Common myeloid progenitor, CD34-positive (primary cell): ENCODE results near the gene C16orf74.

ENCODE experiments used
- CTCF ChIA-PET: fragments of 350-600 bp; sonication (Branson Sonifier 250); formaldehyde crosslinking; loops from one replicate; lab custom pipeline; 2021; ENCODE audit warnings: antibody characterized with exemption; lab: Charles Lee
- POLR2A ChIA-PET: fragments of 350-600 bp; sonication (Branson Sonifier 250); formaldehyde crosslinking; loops from one replicate; lab custom pipeline; 2021; ENCODE audit warnings: antibody characterized with exemption; lab: Charles Lee
- DNase-seq, 3 donors: peaks; one replicate each; pipeline versions ENCODE4 v3.0.0 to v3.0.0-alpha.2; 2013
- H3K27ac ChIP-seq, 2 experiments: 1 replicate in 1 of 2; 2 replicates in 1 of 2; pipeline ENCODE4 v1.7.0; 2013; ENCODE audit warnings: inconsistent platforms in 2 of 2, low read length in 2 of 2, mild to moderate bottlenecking in 2 of 2, low read depth in 1 of 2, moderate library complexity in 1 of 2; ENCODE audit not compliant: severe bottlenecking in 2 of 2, insufficient read depth in 1 of 2, poor library complexity in 1 of 2
- H3K27me3 ChIP-seq, 5 experiments: replicated peaks in 2 of 5; 1 replicate in 3 of 5; 2 replicates in 2 of 5; pipeline versions ENCODE4 v1.6.1 to v1.7.0; 2013; ENCODE audit warnings: low read length in 4 of 5, mild to moderate bottlenecking in 2 of 5, moderate library complexity in 2 of 5, inconsistent platforms in 1 of 5; ENCODE audit not compliant: insufficient read depth in 5 of 5, control insufficient read depth in 4 of 5
- H3K36me3 ChIP-seq, 4 experiments: 1 replicate in 2 of 4; 2 replicates in 2 of 4; pipeline versions ENCODE4 v1.6.1 to v1.7.0; 2013; ENCODE audit warnings: low read length in 3 of 4, control low read depth in 1 of 4, mild to moderate bottlenecking in 1 of 4; ENCODE audit not compliant: control insufficient read depth in 4 of 4, insufficient read depth in 4 of 4
- H3K4me1 ChIP-seq, 4 experiments: 1 replicate in 3 of 4; 2 replicates in 1 of 4; pipeline versions ENCODE4 v1.6.1 to v1.7.1; 2013; ENCODE audit warnings: low read length in 3 of 4, mild to moderate bottlenecking in 3 of 4, control low read depth in 1 of 4, inconsistent platforms in 1 of 4, moderate library complexity in 1 of 4; ENCODE audit not compliant: control insufficient read depth in 4 of 4, insufficient read depth in 4 of 4; ENCODE audit errors: control extremely low read depth in 1 of 4
- H3K4me3 ChIP-seq, 7 experiments: 1 replicate in 4 of 7; 2 replicates in 3 of 7; pipeline versions ENCODE4 v1.5.1 to v1.7.0; 2013; ENCODE audit warnings: mild to moderate bottlenecking in 7 of 7, low read length in 6 of 7, moderate library complexity in 6 of 7, inconsistent platforms in 2 of 7, low read depth in 2 of 7, control low read depth in 1 of 7; ENCODE audit not compliant: insufficient read depth in 4 of 7, control insufficient read depth in 1 of 7; ENCODE audit errors: extremely low read depth in 1 of 7
- H3K9me3 ChIP-seq, 5 experiments: 1 replicate in 4 of 5; 2 replicates in 1 of 5; pipeline versions ENCODE4 v1.6.1 to v1.7.1; 2013; ENCODE audit warnings: low read length in 4 of 5, mild to moderate bottlenecking in 2 of 5, inconsistent platforms in 1 of 5, low read depth in 1 of 5, moderate library complexity in 1 of 5; ENCODE audit not compliant: control insufficient read depth in 4 of 5, insufficient read depth in 2 of 5; ENCODE audit errors: control extremely low read depth in 1 of 5
- WGBS: methylation state at CpG from one replicate; pipeline ENCODE4 v1.1.5; 2013; ENCODE audit not compliant: insufficient coverage; 5-methylcytosine and 5-hydroxymethylcytosine counted together

The C16orf74 gene

DNA sequence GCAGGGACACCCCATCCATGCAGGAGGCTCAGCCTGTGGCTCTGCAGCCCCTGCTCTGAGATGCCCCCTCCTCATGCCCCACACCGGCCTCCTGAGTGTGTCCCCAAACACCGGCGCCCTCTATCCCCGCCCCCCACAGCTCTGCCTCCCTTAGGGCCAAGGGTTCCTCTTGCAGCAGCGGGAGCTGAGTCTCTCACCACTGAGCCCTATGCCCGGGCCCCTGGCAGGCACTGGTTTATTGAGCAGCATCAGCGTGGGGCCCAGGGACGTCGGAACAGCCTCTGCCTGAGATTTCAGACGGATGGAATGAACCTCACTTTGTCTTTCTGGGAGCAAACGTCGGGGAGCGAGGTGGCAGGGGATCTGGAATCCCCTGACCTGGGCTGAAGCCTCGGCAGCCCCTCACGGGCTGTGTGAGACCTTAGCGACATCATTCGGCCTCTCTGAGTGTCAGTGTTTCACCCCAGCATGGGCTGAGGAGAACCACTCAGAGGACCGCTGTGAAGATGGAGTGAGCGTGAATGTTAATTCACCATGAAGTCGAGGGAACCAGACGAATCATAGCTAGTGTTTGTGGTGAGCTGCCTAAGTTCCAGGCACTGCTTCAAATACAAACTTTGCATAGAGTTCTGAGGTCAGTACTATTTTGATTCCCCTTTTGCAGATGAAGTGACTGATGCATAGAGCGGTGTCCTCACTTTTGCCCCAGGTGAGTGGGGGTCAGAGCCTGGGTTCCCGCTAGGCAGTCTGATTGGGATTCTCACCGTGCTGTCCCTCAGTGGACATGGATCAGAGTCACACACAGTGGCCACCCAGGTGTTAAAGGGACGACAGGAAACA is 5.3 kb upstream of the C16orf74 start:
- no peak overlapping the region for H3K4me3 ChIP-seq
- H3K27ac ChIP-seq, result no peak overlapping the region
- peaks cover 2 to 62% (median 18%) of the 10 kb centered on the region in 4 experiments for H3K4me1 ChIP-seq
- no peaks in the 10 kb centered on the region for H3K9me3 ChIP-seq
- 88% methylated on average over 24 of the region's 25 CpGs for WGBS
- H3K27me3 ChIP-seq, result peaks cover 0 to 12% (median 7%) of the 10 kb centered on the region in 5 experiments
- H3K36me3 ChIP-seq, result no peaks in the 10 kb centered on the region
- ChIA-PET POLR2A (no interaction called here), CTCF (interaction anchor here (1.3 kb wide), 1 partner anchor 19 kb away, joined by 3 read pairs; no protein-coding TSS in a partner anchor)
- no peak for DNase-seq

DNA sequence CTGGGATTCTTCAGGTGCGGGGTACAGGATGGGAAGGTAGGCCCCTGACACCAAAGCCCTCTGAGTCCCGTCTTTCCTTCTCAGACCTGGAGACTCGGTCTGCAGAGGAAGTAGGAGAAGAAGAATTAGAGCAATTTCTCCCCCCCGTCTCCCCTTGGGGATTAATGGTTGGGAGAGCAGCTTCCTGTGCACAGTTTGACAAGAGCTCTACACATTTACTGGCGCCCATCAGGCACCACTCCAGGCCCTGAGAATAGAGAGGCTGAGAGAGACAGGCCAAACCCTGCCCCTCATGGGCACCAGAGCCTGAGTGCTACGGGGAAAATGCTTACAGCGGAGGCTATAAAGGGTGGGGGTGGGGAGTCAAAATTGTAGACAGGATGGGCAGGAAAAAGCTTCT is 3.5 kb upstream of the C16orf74 start:
- POLR2A ChIA-PET, result interaction anchor here (0.6 kb wide), 1 partner anchor 169 kb away, joined by 3 read pairs; no protein-coding TSS in a partner anchor

DNA sequence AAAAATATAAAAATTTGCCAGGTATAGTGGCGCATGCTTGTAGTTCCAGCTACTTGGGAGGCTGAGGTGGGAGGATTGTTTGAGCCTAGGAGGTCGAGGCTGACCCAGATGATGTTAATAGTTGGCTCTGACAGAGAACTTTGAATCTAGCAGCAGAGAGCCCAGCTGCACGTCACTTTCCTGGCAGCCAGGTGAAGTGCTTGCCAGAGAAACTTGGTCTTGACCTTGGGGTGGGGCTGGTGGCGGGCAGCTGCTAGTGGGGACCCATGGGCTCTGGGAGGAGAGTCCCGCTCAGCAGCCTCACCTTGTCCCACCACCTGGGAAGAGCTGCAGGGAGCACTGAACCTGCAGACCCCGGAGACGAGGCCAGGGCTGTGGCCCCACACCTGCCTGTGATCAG is 3.1 kb upstream of the C16orf74 start:
- Histone ChIP-seq H3K4me1 (peaks cover 2 to 63% (median 25%) of the 10 kb centered on the region in 4 experiments), H3K9me3 (no peaks in the 10 kb centered on the region), H3K27me3 (peaks cover 0 to 28% (median 9%) of the 10 kb centered on the region in 5 experiments), H3K4me3 (no peak overlapping the region), H3K27ac (no peak overlapping the region), H3K36me3 (no peaks in the 10 kb centered on the region)
- ChIA-PET POLR2A (interaction anchor here (0.6 kb wide), 1 partner anchor 169 kb away, joined by 3 read pairs; no protein-coding TSS in a partner anchor), CTCF (interaction anchor here (1.2 kb wide), 1 partner anchor 34 kb away, joined by 3 read pairs; no protein-coding TSS in a partner anchor)
- no peak for DNase-seq
- WGBS, result 98% methylated on average over 6 of the region's 7 CpGs

More for the DNA sequence above, 3.5 kb upstream of the C16orf74 start:
- no peaks in the 10 kb centered on the region for H3K9me3 ChIP-seq
- H3K27ac ChIP-seq, result no peak overlapping the region
- peaks cover 2 to 66% (median 29%) of the 10 kb centered on the region in 4 experiments for H3K4me1 ChIP-seq
- 88% methylated on average over 4 of the region's 7 CpGs for WGBS
- CTCF ChIA-PET, result interaction anchor here (1.2 kb wide), 1 partner anchor 34 kb away, joined by 3 read pairs; no protein-coding TSS in a partner anchor
- DNase-seq, result no peak
- no peaks in the 10 kb centered on the region for H3K36me3 ChIP-seq
- no peak overlapping the region for H3K4me3 ChIP-seq
- peaks cover 0 to 25% (median 9%) of the 10 kb centered on the region in 5 experiments for H3K27me3 ChIP-seq

DNA sequence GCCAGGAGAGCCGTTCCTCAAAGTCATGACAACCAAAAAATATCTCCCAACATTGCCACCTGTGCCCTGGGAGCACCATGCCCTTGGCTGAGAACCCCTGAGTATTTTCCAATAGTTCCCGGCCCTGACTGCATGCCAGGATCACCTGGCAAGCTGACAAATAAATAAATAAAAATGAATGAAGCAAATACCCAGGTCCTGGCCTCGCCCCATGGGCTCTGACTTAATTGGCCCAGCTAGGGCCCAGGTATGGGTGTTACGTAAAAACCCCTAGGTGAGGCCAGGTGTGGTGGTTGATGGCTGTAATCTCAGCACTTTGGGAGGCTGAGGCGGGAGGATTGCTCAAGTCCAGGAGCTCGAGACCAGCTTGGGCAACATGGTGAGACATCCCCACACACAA is 2.7 kb upstream of the C16orf74 start:
- Histone ChIP-seq H3K27ac (no peak overlapping the region), H3K27me3 (peaks cover 0 to 28% (median 9%) of the 10 kb centered on the region in 5 experiments), H3K4me1 (peaks cover 2 to 59% (median 21%) of the 10 kb centered on the region in 4 experiments), H3K36me3 (no peaks in the 10 kb centered on the region), H3K9me3 (no peaks in the 10 kb centered on the region), H3K4me3 (no peak overlapping the region)
- POLR2A ChIA-PET, result no interaction called here
- 83% methylated on average over 3 of the region's 6 CpGs for WGBS
- no peak for DNase-seq
- CTCF ChIA-PET, result interaction anchor here (1.2 kb wide), 1 partner anchor 33 kb away, joined by 3 read pairs; no protein-coding TSS in a partner anchor

DNA sequence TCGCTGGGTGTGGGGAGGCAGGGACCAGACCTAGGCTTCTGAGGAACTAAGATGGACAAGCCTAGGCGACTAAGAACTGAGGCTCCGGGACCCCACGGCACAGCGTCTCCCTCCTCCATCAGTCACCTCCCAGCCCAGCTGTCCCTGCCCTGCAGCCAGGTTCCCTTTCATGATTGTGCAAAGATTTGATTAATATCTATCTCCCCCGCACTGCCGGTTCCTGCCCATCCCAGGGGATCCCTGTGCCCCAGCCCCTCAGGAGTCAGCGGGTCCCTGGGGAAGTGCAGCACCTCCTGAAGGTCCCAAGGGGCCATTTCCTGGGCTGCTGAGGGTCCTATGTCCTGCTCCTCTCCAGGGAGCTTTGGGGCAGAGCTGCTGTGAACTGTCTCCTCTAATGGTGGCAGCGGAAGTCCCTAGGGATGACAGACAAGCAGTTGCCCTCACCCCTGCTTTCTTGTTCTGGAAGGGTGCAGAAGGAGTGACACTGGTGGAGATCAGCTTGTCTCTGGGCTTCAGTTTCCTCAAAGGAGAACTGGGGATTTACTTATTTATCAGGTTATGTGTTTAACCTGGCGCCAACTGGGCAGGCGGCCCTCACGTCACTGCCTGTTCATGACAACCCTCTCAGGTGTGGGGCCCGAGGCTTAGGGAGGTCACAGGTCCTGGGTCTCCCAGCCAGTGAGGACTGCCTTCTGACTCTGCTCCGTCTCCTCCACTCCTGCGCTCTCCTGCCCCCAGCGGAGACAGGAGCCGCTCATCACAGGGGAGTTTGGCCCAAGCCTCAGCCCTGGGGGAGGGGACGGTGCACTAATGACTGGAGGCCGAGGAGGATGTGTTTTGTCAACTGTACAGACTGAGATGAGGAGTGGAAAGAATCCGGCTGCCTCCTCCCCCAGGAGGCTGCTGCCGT is 1.9 kb upstream of the C16orf74 start:
- Histone ChIP-seq H3K36me3 (no peaks in the 10 kb centered on the region), H3K27me3 (peaks cover 0 to 28% (median 9%) of the 10 kb centered on the region in 5 experiments), H3K27ac (no peak overlapping the region), H3K4me3 (no peak overlapping the region), H3K9me3 (no peaks in the 10 kb centered on the region), H3K4me1 (peaks cover 0 to 52% (median 20%) of the 10 kb centered on the region in 4 experiments)
- ChIA-PET CTCF (interaction anchor here (1.2 kb wide), 1 partner anchor 32 kb away, joined by 3 read pairs; no protein-coding TSS in a partner anchor), POLR2A (no interaction called here)
- DNase-seq, result no peak
- 89% methylated on average over 20 of the region's 21 CpGs for WGBS

DNA sequence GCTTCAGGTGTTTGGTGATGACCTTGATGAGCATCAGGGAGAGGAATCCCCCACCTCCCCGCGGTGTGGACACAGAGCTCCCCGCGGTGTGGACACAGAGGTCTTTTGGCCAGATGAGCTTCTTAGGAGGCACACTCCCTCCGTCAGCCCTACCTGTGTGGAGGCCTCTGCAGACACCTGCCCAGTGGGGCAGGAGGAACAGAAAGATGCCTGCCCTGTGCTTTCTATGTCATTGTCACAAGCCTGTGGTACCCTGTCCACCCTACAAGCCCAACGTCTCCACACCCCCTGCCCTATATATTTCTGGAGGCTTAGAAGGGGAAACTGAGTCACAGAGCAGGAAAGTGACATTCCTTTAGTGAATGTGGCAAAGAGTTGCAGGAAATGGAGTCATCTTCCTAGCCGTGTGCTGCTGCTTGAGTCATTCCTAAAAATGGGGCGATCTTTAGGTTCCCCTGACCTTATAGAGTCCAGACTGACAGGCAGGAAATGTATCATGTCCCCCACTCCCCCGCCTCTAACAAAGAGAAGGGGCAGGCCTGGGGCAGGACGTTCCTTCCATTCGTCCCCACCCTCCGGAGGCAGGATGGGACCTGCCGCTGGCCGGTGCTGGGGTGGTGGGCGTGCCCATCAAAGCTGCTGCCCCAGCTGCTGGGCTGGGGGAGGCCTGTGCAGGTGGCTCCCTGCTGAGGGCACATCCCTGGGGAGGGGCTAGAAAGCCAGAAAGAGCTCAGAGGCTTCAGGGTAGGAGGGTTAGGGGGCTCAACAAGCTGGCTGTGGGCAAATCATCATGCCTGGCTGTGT is 1.0 kb upstream of the C16orf74 start:
- CTCF ChIA-PET, result interaction anchor here (0.8 kb wide), 1 partner anchor 9 kb away, joined by 3 read pairs; no protein-coding TSS in a partner anchor
- WGBS, result 66% methylated on average over 9 of the region's 15 CpGs
- POLR2A ChIA-PET, result no interaction called here

More for the DNA sequence above, 1.0 kb upstream of the C16orf74 start:
- Histone ChIP-seq H3K4me1 (peaks cover 0 to 45% (median 20%) of the 10 kb centered on the region in 4 experiments), H3K27ac (no peak overlapping the region), H3K9me3 (no peaks in the 10 kb centered on the region), H3K4me3 (no peak overlapping the region), H3K36me3 (no peaks in the 10 kb centered on the region), H3K27me3 (peaks cover 0 to 28% (median 9%) of the 10 kb centered on the region in 5 experiments)
- no peak for DNase-seq
